ENCODE data around the gene EHD1.

DNA sequence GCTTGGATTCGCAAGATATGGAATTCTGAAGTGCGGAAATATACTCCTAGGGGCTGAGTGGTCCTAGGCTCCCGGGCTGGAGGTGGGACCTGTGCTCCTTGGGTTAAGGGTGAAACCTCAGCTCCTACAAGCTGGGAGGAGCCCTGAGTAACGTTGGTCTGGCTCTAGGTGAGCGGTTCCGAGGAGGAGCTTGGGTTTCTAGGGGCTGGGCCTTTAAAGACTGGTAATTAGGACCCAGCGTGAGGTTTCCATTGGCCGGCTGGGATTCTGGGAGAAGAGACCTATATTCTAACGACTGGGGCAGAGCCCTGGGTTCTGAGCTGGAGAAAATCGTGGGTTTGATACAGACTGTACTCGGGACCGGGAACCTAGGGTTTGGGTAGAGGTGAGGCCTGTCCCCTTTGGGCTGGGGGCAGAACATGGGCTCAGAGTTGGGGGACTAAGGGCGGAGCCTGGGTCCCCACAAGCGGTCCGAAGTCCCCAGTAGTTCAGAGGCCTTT lies 74.5 kb downstream of the EHD1 start:
- TF ChIP-seq, protein P1, sequence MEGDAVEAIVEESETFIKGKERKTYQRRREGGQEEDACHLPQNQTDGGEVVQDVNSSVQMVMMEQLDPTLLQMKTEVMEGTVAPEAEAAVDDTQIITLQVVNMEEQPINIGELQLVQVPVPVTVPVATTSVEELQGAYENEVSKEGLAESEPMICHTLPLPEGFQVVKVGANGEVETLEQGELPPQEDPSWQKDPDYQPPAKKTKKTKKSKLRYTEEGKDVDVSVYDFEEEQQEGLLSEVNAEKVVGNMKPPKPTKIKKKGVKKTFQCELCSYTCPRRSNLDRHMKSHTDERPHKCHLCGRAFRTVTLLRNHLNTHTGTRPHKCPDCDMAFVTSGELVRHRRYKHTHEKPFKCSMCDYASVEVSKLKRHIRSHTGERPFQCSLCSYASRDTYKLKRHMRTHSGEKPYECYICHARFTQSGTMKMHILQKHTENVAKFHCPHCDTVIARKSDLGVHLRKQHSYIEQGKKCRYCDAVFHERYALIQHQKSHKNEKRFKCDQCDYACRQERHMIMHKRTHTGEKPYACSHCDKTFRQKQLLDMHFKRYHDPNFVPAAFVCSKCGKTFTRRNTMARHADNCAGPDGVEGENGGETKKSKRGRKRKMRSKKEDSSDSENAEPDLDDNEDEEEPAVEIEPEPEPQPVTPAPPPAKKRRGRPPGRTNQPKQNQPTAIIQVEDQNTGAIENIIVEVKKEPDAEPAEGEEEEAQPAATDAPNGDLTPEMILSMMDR (IDR thresholded peaks at IDR 0.05), result no peak
- TF ChIP-seq POLR2A (IDR thresholded peaks at IDR 0.05) (no peak), POLR2AphosphoS5 (IDR thresholded peaks at IDR 0.05) (no peak)

All from upper lobe of left lung (tissue), 4 donors.